OCI-M2 (cell line): ENCODE data around the gene DNAAF8.
"Not testable (repeated sequence)": the region's sequence is repeated elsewhere in the genome, so short reads cannot be mapped to it uniquely, and the experiment has no call there.

ENCODE experiments used
- DNase-seq: peaks from one replicate; lab custom pipeline; 2025; ENCODE audit not compliant: unreplicated experiment; lab: John Stamatoyannopoulos, UW

The DNAAF8 gene

GRCh38 chr16:4723071-4723767 lies 11.1 kb upstream of the DNAAF8 start:
- DNase-seq: no peak

- DNase-seq: no peak
Observed at GRCh38 chr16:4724661-4725270, 9.6 kb upstream of the DNAAF8 start.

- no peak for DNase-seq
Observed at GRCh38 chr16:4726616-4727015, 7.7 kb upstream of the DNAAF8 start.

GRCh38 chr16:4728676-4729075 lies 5.7 kb upstream of the DNAAF8 start:
- DNase-seq: no peak

- DNase-seq: no peak
Observed at GRCh38 chr16:4729876-4730275, 4.5 kb upstream of the DNAAF8 start.

GRCh38 chr16:4733211-4733742 lies 1.1 kb upstream of the DNAAF8 start:
- no peak for DNase-seq

GRCh38 chr16:4733747-4734062 lies 632 bp upstream of the DNAAF8 start:
- DNase-seq: no peak

- DNase-seq: peak; percentile 38
Observed at GRCh38 chr16:4734730-4735535, 596 bp downstream of the DNAAF8 start.

- DNase-seq: no peak
Observed at GRCh38 chr16:4736546-4736945, 2.2 kb downstream of the DNAAF8 start.

GRCh38 chr16:4737545-4737944 lies 3.2 kb downstream of the DNAAF8 start:
- DNase-seq: no peak

GRCh38 chr16:4738370-4738769 lies 4.0 kb downstream of the DNAAF8 start:
- DNase-seq: not testable (repeated sequence)

- DNase-seq: no peak
Observed at GRCh38 chr16:4743226-4743878, 9.0 kb downstream of the DNAAF8 start.

- no peak for DNase-seq
Observed at GRCh38 chr16:4744555-4745273, 10.4 kb downstream of the DNAAF8 start.

- no peak for DNase-seq
Observed at GRCh38 chr16:4745274-4745569, 10.9 kb downstream of the DNAAF8 start.

- no peak for DNase-seq
Observed at GRCh38 chr16:4746215-4746614, 11.9 kb downstream of the DNAAF8 start.

GRCh38 chr16:4746991-4747574 lies 12.7 kb downstream of the DNAAF8 start:
- DNase-seq: no peak

- no peak for DNase-seq
Observed at GRCh38 chr16:4747906-4748681, 13.8 kb downstream of the DNAAF8 start.

GRCh38 chr16:4748682-4749411 lies 14.5 kb downstream of the DNAAF8 start:
- no peak for DNase-seq

GRCh38 chr16:4749700-4750257 lies 15.4 kb downstream of the DNAAF8 start:
- no peak for DNase-seq
